Endothelial cell of umbilical vein (primary cell): ENCODE results near the gene KCTD21. TPM values are rescaled to one million over a fixed set of nuclear protein-coding genes. Genes with fewer than 3 reads are reported as not detected.

ENCODE experiments used
- BruUV-seq: library from RNA; stranded (reverse); fragments of 400-500 nt; replicated peaks from 2 replicates; lab custom pipeline; 2021; lab: Mats Ljungman, UMichigan
- CTCF ChIA-PET: fragments of 300-600, 350-600 bp; sonication (Branson Sonifier 250); formaldehyde crosslinking; loops from one replicate; lab custom pipeline; 2021; ENCODE audit warnings: antibody characterized with exemption, inconsistent platforms; lab: Charles Lee
- POLR2A ChIA-PET: fragments of 300-600, 350-600 bp; sonication (Branson Sonifier 250); formaldehyde crosslinking; loops from one replicate; lab custom pipeline; 2021; ENCODE audit warnings: antibody characterized with exemption, inconsistent platforms; lab: Charles Lee
- DNase-seq: peaks from one replicate; pipeline ENCODE4 v3.0.0-alpha.2; 2011; ENCODE audit warnings: low read depth, low spot score
- FAIRE-seq: peaks from 2 replicates; lab custom pipeline; 2011; peaks lifted over from hg19 to GRCh38; lab: Jason Lieb, UNC
- H2AFZ ChIP-seq: 2 replicates; pipeline ENCODE4 v1.6.0; 2012; ENCODE audit warnings: low read depth, low read length, control low read depth, inconsistent platforms
- H3K27ac ChIP-seq: 2 replicates; pipeline ENCODE4 v1.5.1; 2011; ENCODE audit warnings: low read depth, mild to moderate bottlenecking, control low read depth, low read length, moderate library complexity; ENCODE audit not compliant: insufficient read depth
- H3K27me3 ChIP-seq, 2 experiments: 2 replicates each; pipeline versions ENCODE4 v1.6.0 to v1.6.1; 2011; ENCODE audit warnings: low read length in 2 of 2, mixed read lengths in 1 of 2; ENCODE audit not compliant: control insufficient read depth in 2 of 2, insufficient read depth in 2 of 2
- H3K36me3 ChIP-seq, 2 experiments: 2 replicates in 1 of 2; 3 replicates in 1 of 2; pipeline ENCODE4 v1.5.1; 2011; ENCODE audit warnings: low read length in 2 of 2, mild to moderate bottlenecking in 1 of 2, moderate library complexity in 1 of 2; ENCODE audit not compliant: control insufficient read depth in 2 of 2, insufficient read depth in 2 of 2; ENCODE audit errors: extremely low read depth in 1 of 2
- H3K4me1 ChIP-seq: 3 replicates; pipeline ENCODE4 v1.5.1; 2011; ENCODE audit warnings: mild to moderate bottlenecking, low read length; ENCODE audit not compliant: control insufficient read depth, insufficient read depth; ENCODE audit errors: extremely low read depth
- H3K4me2 ChIP-seq: 2 replicates; pipeline ENCODE4 v1.6.1; 2011; ENCODE audit warnings: low read length, control low read depth, mixed read lengths; ENCODE audit not compliant: insufficient read depth
- H3K4me3 ChIP-seq, 3 experiments: fragments of 200-600 bp in 1 of 3; sonication (generic), shearing (Covaris generic) in 1 of 3; replicated peaks in 1 of 3; 2 replicates each; pipeline ENCODE4 v1.5.1; 2011 to 2016; ENCODE audit warnings: control low read depth in 3 of 3, low read length in 3 of 3, mild to moderate bottlenecking in 2 of 3, inconsistent platforms in 1 of 3, low read depth in 1 of 3, moderate library complexity in 1 of 3; ENCODE audit not compliant: insufficient read depth in 1 of 3
- H3K79me2 ChIP-seq: 2 replicates; pipeline ENCODE4 v1.6.0; 2012; ENCODE audit warnings: low read length, inconsistent platforms; ENCODE audit not compliant: control insufficient read depth, insufficient read depth
- H3K9ac ChIP-seq: replicated peaks from 2 replicates; pipeline ENCODE3; 2011; ENCODE audit warnings: low read length, control low read depth; ENCODE audit not compliant: insufficient read depth; ENCODE audit errors: extremely low read depth
- H3K9me1 ChIP-seq: replicated peaks from 3 replicates; pipeline ENCODE4 v1.6.0; 2011; ENCODE audit warnings: mild to moderate bottlenecking, low read length; ENCODE audit not compliant: control insufficient read depth, insufficient read depth; ENCODE audit errors: extremely low read depth
- H3K9me3 ChIP-seq: replicated peaks from 2 replicates; pipeline ENCODE4 v1.5.1; 2012; ENCODE audit warnings: low read length, inconsistent platforms; ENCODE audit not compliant: control insufficient read depth, insufficient read depth
- H4K20me1 ChIP-seq: replicated peaks from 2 replicates; pipeline ENCODE3; 2011; ENCODE audit warnings: mild to moderate bottlenecking, low read length; ENCODE audit not compliant: control insufficient read depth, insufficient read depth; ENCODE audit errors: extremely low read depth
- EZH2 ChIP-seq: IDR thresholded peaks from 2 replicates; pipeline ENCODE4 v1.6.1; 2012; ENCODE audit warnings: borderline replicate concordance, low read depth, mild to moderate bottlenecking, moderate library complexity, low read length, inconsistent platforms; ENCODE audit not compliant: severe bottlenecking
- FOS ChIP-seq: IDR thresholded peaks from 2 replicates; pipeline ENCODE4 v1.6.1; 2011; ENCODE audit warnings: mild to moderate bottlenecking, low read length, moderate library complexity, borderline replicate concordance; ENCODE audit not compliant: insufficient read depth
- GATA2 ChIP-seq: IDR thresholded peaks from 2 replicates; pipeline ENCODE4 v1.7.0; 2011; ENCODE audit warnings: low read depth, mild to moderate bottlenecking, moderate library complexity, mixed read lengths, low read length; ENCODE audit not compliant: insufficient read length, insufficient read depth
- JUN ChIP-seq: IDR thresholded peaks from 2 replicates; pipeline ENCODE4 v1.6.1; 2011; ENCODE audit warnings: borderline replicate concordance, low read depth; ENCODE audit not compliant: insufficient read length, insufficient read depth
- MYC ChIP-seq: IDR thresholded peaks from one replicate; pipeline ENCODE4 v1.6.1; 2011; ENCODE audit warnings: mild to moderate bottlenecking, low read depth, low read length
- POLR2A ChIP-seq: IDR thresholded peaks from 2 replicates; pipeline ENCODE4 v1.6.1; 2012; ENCODE audit warnings: low read depth, mild to moderate bottlenecking, control low read depth, low read length
- POLR2AphosphoS5 ChIP-seq: IDR thresholded peaks from 2 replicates; pipeline ENCODE4 v1.6.1; 2012; ENCODE audit warnings: low read depth, mild to moderate bottlenecking, control low read depth, low read length, moderate library complexity; ENCODE audit not compliant: insufficient read depth
- dilution Hi-C: fragments of 300-500 bp; cut with MboI; formaldehyde crosslinking; loops from one replicate; pipeline ENCODE4 v1.15.0; 2019; ENCODE audit warnings: low sequenced_read_pairs; ENCODE audit not compliant: extremely low pct_ligation_motif_present
- intact Hi-C: fragments of 100-400 bp; cut with micrococcal nuclease; formaldehyde crosslinking; loops from one replicate; pipeline ENCODE4 v1.10.0; 2022
- polyA plus RNA-seq, 4 experiments: library from polyadenylated mRNA; depleted of rRNA in 3 of 4; stranded (reverse) in 3 of 4; unstranded in 1 of 4; fragments of >200 nt; gene quantifications; 2 replicates each; pipeline versions ENCODE4 v1.2.1 to v1.2.3, GENCODE V29; 2011 to 2012; ENCODE audit warnings: missing spikeins in 1 of 4
- total RNA-seq: library from RNA; stranded (reverse); gene quantifications from 2 replicates; pipeline ENCODE4 v1.2.3, GENCODE V29; 2021
- TF ChIP-seq, protein P1 (sequence below): IDR thresholded peaks from 2 replicates; pipeline ENCODE4 v1.6.1; 2011; ENCODE audit not compliant: insufficient read depth, insufficient read length
- TF ChIP-seq, protein P2 (sequence below), 2 donors: IDR thresholded peaks; 1 replicate in 1 of 2; 2 replicates in 1 of 2; pipeline ENCODE4 v1.5.1; 2011; ENCODE audit warnings: low read length in 2 of 2, mild to moderate bottlenecking in 2 of 2, moderate library complexity in 2 of 2, control low read depth in 1 of 2, inconsistent platforms in 1 of 2, low read depth in 1 of 2; ENCODE audit not compliant: insufficient read depth in 1 of 2; ENCODE audit errors: extremely low read depth in 1 of 2

Gene KCTD21
- total and polyA plus RNA-seq, 2 donors (not counting 3 experiments of a cell fraction or from before 2014, with no cell fraction given): 8.5 to 11.9 TPM

DNA sequence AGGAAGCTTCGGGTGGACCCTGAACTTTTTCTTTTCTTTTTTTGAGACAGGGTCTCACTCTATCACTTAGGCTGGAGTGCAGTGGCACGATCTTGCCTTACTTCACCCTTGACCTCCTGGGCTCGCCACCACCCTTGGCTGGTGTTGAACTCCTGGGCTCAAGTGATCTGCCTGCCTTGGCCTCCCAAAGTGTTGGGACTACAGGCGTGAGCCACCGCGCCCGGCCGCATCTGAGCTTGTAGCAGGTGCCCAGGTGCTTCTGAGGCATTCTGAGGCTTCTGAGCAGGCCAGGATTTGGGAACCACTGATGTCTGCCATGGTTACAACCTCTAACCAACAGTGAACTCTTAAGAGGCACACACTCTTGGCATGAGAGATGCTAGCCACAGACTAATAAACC is 5.4 kb upstream of the KCTD21 start:
- Histone ChIP-seq H3K4me3 (no peak overlapping the region), H3K79me2 (peaks cover 17% of the 10 kb centered on the region), H3K27ac (no peak overlapping the region), H3K9ac (no peak overlapping the region), H3K36me3 (peaks cover 0 to 9% of the 10 kb centered on the region in 2 experiments), H3K9me3 (no peaks in the 10 kb centered on the region), H2AFZ (no peak overlapping the region), H3K4me2 (no peak overlapping the region), H3K9me1 (no peaks in the 10 kb centered on the region), H3K27me3 (no peaks in the 10 kb centered on the region), H3K4me1 (peaks cover 21% of the 10 kb centered on the region), H4K20me1 (no peaks in the 10 kb centered on the region)
- dilution Hi-C loops (no loop called here), intact Hi-C loops (no loop called here)
- DNase-seq (no peak), FAIRE-seq (no peak)
- no TSS peak for BruUV-seq
- TF ChIP-seq MYC (no peak), EZH2 (no peak), JUN (no peak), POLR2A (no peak), FOS (no peak), POLR2AphosphoS5 (no peak), GATA2 (no peak)
- TF ChIP-seq, protein P1, sequence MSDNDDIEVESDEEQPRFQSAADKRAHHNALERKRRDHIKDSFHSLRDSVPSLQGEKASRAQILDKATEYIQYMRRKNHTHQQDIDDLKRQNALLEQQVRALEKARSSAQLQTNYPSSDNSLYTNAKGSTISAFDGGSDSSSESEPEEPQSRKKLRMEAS: no peak
- TF ChIP-seq, protein P2, sequence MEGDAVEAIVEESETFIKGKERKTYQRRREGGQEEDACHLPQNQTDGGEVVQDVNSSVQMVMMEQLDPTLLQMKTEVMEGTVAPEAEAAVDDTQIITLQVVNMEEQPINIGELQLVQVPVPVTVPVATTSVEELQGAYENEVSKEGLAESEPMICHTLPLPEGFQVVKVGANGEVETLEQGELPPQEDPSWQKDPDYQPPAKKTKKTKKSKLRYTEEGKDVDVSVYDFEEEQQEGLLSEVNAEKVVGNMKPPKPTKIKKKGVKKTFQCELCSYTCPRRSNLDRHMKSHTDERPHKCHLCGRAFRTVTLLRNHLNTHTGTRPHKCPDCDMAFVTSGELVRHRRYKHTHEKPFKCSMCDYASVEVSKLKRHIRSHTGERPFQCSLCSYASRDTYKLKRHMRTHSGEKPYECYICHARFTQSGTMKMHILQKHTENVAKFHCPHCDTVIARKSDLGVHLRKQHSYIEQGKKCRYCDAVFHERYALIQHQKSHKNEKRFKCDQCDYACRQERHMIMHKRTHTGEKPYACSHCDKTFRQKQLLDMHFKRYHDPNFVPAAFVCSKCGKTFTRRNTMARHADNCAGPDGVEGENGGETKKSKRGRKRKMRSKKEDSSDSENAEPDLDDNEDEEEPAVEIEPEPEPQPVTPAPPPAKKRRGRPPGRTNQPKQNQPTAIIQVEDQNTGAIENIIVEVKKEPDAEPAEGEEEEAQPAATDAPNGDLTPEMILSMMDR (IDR thresholded peaks at IDR 0.05; ENCODE audit: extremely low read depth in 1 of 2, insufficient read depth in 1 of 2, low read depth in 1 of 2, low read length in 2 of 2): no peak
- POLR2A ChIA-PET: no interaction called here
- CTCF ChIA-PET: interaction anchor here (0.6 to 1.5 kb wide), 2 partner anchors 17 to 371 kb away, joined by 4 to 5 read pairs; no protein-coding TSS in a partner anchor
